Hippocampal formation (tissue), 2 donors: ENCODE measurements around the gene PAPPA2.
"Not testable (repeated sequence)": the region's sequence is repeated elsewhere in the genome, so short reads cannot be mapped to it uniquely, and the experiment has no call there.

Experiments
- DNase-seq, 2 donors: peaks; one replicate each; lab custom pipeline; 2025; lab: John Stamatoyannopoulos, UW

Gene PAPPA2

DNA sequence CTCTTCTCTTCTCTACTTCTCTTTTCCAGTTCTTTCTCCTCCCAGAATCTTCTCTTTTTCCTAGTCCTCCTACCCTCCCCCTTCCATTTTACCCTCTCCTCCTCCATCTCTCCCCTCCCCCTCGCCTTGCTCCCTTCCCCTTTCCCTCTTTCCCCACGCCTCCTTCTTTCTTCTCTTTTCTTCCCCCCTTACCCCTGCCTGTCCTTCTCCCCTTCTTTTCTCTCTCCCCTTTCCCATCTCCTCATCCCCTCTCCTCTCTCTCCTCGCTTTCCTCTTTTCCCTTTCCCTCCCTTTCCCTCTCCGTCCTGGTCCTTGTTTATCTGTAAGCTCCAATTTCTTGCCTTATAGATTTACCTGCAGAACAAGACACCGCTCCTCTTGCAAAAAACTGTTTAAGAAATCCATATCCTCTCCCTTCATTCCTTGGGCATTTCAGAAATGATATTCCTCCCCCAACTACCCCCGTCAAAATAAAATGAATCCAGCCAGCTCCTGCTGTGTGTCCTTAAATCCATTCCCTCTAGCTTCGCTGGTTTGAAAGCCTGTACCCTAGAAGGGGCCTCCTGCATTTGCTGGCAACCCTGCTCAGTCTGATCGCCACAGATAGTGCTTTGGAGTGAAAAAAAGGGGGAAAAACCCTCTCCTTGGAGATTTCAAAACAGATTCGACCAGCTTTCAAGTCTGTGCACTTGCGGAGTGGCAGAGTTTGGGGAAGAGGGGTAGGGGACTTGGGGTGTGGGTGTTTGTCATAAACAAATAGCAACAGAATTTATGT, 89.4 kb downstream of the PAPPA2 start:
- DNase-seq: no peak

DNA sequence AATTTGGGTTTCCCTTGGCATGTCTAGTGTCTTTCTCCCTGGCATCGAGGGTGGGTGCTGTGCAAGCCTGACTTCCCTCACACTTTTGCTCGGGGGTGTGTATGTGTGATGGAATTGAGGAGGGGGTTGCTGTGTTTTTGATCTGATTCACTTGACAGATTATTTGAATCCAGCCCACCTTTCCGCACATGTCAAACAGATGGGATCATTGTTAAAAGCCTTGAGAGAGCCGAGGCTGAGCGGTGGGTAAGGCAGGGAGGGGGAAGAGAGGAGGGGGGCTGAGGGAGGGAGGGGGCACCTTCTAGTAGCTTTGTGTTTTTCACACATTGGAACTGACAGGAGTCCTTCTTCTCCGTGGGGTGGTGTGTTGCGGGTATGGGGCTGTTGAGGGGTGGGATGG, 90.0 kb downstream of the PAPPA2 start:
- no peak for DNase-seq

DNA sequence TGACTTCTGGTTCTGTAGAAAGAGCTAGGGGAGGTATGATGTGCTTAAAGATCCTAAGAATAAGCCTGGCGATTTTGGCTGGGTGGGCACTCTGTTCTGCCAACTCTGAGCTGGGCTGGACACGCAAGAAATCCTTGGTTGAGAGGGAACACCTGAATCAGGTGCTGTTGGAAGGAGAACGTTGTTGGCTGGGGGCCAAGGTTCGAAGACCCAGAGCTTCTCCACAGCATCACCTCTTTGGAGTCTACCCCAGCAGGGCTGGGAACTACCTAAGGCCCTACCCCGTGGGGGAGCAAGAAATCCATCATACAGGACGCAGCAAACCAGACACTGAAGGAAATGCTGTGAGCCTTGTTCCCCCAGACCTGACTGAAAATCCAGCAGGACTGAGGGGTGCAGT, 93.3 kb downstream of the PAPPA2 start:
- DNase-seq: no peak

DNA sequence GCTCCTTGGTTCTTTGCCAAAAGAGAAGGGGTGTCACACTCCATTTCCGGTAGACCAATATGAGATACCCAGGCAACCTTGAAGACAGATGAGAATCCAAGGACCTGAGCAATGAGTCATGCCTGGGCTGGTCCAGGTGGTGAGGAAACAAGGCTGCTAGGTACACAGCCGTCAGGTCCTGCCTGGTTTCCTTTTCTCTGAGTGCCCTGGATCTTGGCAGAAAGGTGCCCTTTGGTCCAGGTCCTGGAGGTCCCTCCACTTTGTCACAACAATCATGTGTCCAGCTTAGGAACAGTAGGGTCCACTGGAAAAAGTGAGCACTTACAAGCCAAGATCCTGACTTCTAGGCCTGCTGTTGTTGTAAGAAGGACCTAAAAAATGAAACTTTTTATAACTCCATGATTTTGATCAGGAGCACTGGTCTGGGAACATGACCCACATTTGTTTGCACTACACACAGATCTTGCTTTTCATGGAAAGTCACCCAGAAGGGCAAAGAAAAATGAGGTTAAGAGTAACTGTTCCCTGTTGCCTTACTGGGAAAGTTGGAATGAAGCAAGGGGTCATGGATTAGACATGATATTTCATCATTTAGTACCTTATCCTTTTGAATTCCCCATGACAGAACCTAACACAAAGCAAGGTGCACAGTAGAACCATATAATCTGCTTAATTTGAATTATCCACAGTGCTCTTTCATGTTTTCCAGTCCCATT, 94.7 kb downstream of the PAPPA2 start:
- no peak for DNase-seq

DNA sequence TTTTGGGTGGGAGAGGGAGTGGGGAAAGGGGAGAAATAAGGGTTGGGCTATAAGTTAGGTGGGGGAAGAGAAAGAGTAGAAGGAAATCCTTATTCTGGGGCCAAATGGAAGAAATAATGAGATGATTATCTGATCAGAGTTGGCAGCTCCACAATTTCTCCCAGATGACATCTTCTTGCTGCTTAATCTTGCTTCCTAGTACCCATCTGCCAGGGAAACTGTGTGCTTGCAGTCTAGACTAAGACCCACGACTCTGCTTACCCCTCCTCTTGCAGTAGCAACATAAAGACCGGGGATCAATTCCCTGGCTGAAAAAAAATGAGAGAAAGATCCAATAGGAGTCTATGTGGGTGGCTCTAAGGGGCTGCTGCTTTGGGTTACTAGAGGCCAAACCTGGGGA, 95.6 kb downstream of the PAPPA2 start:
- no peak for DNase-seq

DNA sequence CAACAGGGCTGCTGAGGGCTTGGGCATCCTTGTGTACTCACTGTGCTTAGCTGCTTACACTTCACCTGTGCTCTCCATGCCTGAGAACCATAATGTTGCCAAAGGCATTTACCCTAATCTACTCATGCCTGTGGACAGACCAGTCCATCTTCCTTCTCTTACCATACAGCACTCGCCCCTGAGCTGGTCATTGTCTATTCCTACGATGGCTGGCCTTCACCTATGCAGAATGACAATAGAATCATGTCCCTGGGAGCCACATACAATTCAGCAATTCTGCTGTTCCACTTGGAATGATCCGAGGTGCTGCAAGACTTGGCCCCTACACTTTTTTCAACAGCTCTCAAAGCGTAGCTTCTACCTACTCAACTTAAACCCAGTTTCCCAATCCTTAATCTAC, 96.5 kb downstream of the PAPPA2 start:
- DNase-seq: no peak

DNA sequence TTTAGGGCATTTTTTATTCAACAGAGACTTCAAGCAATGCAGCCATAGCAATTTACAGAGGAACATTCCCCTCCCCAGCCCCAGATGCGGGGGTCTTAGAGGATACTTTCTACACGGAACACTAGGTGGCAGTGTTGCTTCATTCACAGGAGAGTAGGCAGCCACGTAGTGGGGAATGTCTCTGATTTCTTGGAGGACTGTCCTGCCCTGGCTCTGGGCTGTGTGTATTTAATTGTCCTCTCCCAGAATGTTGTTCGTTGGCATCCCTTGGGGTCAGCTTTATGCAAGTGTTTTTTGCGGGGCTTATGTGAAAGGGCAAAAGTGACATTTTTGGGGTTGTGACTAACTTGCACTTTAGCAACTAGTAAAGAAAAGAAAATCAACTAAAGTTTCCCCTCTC, 96.9 kb downstream of the PAPPA2 start:
- DNase-seq: peak; percentile 15 to 49

DNA sequence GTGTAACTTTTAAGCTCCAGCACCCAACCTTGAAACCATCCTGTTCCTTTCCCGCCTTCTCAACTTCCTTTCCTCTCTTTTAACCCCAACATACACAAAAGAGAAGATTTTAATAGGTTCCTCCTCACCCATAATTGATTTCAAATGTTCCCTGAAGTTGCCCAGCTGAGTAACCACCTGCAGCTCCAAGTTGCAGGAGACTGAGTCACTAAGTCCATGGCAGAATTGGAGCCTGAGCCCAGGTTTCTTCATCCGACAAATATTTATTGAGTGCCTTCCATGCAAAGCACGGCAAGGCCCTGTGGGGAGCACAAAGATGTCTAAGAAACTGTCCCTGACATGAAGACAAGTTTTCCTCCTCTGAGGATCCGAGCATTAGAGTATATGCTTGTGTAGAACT, 97.7 kb downstream of the PAPPA2 start:
- no peak for DNase-seq

DNA sequence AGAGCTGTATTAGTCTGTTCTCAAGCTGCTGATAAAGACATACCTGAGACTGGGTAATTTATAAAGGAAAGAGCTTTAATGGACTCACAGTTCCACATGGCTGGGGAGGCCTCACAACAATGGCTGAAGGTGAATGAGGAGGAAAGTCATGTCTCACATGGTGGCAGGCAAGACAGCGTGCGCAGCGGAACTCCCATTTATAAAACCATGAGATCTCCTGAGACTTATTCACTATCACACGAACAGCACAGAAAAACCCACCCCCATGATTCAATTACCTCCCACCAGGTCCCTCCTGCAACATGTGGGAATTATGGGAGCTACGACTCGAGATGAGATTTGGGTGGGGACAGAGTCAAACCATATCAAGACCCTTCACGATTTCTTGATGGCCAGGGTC, 98.8 kb downstream of the PAPPA2 start:
- DNase-seq: not testable (repeated sequence)

DNA sequence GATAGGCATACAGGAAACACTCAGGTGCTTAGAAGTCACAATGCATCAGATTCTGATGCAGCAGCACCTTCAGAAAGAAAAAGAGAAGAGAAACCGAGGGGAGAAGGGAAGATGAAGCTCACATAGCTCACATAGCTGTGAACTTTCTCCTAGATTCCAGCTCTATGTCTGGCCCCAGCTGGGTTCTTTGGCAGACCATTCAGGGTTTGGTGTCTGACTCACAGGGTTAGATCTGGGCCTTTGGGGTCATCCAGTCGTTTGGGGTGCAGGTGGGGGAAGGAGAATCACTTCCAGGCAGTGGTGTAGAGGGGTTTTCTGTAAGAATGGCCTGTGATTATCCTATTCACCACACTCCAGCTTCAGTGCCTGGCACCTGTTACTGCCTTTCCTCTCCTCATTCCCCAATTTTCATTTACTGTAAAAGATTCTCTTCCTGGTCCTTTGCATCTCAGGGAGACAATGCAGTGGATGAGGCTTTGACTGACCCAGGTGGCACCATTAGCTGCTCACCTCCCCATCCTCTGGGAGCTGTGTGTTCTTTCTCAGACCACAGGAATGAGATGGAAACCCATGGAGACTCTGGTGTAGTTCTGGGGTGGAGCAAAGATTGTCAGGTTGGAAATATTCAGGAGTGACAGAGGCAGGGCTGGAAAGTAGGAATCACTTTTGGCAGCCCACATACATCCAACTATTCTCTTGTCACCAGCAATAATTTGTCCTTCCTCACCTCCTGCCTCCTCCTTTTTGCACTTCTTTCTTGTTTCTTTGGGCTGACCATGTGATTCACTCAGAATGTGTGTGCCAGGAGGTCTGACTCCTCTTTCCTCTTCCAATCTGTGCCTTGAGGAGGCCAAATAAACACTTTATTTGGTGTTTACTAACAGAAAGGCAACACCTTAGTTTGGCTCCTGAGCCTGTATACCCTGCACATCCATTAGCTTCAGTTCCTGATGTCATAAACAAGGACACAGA, 103.3 kb downstream of the PAPPA2 start:
- DNase-seq: no peak

DNA sequence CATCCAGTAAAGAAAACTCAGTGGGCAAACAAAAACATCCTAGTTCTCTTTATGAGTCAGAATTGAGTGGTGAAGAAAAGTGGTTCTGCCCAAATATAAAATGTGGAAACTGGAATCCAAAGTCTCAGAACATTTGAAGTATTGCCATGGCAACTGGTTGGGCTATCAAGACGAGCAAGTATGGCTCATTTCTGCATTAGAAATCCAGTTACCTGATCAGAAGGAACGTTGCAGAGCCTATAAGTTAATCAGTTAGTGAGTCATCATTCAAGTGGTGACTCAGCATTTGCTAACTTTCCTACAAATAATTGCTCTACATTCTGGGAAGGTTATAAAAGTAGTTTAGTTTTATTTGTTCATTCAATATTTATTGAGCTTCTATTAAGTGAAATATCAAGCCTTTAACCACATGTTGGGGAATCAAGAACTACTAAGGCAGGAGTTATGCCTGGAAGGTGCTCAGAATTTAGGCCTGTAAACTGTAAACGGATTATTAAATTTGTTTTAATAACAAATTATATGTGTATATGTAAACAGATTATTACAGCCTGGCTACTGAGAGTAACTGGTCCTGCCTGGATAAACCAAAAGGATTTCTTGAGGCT, 104.3 kb downstream of the PAPPA2 start:
- DNase-seq: no peak

DNA sequence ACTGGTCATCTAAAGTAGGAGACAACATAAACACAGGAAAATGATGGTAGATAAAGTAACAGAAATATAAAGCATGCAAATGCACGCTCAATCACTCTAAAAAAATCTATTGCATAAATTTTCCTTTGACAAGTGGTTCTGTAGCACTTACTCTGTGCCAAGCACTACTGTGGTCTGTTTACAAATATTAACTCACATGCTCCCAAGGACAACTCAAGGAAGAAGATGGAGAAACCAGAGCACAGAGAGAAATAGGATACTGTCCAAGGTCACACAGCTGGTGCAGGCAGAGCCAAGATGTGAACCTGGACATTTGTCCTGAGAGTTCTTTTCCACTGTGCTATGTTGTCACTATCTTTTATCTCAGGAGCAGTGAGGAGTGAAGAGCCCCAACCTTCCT, 105.2 kb downstream of the PAPPA2 start:
- DNase-seq: no peak

DNA sequence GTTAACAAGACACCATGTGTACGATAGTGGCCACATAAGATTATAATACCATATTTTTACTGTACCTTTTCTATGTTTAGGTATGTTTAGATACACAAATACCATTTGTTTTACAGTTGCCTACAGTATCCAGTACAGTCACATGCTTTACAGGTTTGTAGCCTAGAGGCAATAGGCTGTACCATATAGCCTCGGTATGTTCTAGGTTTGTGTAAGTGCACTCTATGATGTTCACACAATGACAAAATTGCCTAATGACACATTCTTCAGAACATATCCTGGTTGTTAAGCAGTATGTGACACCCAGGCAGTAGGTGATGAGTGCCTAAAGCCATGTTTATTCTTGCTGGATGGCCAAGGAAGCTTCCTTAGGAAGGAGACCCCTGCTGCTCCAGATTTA, 111.8 kb downstream of the PAPPA2 start:
- DNase-seq: no peak

DNA sequence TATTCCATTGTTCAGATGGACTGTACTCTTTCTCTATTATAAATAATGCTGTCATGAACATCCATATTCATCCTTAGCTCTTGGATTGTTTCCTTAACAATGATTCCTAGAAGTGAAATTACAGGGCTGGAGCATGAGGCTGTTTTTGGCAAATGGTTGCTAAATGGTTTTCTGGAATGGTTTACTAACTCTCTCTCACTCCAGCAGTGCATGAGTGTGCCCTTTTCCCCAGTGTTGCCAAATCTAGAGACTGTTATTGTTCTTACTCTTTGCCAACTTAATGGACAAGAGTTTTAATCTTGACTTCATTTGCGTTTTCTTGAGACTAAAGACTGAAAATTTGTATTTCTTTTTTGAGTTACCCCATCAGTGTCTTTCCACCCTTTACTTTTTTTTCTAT, 113.0 kb downstream of the PAPPA2 start:
- DNase-seq: no peak

DNA sequence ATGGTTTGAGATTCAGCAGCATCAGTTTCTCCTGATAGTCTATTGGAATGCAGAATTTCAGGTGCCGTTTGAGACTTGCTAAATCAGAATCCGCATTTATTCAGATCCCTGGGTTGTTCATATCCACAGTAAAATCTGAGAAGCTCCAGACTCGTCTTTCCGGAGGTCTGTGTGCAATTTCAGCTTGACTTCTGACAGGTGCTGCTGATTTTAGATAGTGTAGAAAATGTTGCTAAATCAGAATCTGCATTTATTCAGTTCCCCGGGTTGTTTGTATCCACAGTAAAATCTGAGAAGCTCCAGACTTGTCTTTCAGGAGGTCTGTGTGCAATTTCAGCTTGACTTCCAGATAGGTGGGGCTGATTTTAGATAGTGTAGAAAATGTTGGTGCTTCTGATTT, 113.7 kb downstream of the PAPPA2 start:
- DNase-seq: no peak

DNA sequence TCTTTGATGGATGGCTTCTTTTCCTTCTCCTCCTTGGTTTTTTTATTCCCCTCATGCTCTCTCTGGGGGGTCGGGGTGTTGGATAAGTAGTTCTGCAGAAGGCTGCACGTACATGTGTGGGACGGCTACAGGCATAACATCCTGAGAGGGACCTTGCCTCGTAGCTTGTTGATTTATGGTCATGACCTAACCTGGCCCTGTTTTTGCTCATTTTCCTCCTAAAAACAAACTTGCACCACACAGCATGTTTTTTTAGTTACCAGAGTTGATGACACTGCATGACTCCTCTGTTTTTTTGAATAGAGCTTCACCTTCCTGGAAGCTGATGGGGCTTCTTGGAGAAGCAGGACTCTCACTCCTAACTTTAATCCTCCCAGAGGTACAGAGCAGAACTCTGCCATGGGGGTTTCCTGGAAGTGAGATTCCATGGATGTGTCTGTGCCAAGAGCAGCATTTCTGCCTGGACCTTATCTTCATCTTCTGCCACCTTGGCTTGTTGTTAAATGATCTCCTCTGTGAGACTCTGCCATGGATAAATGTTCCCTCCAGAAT, 114.7 kb downstream of the PAPPA2 start:
- no peak for DNase-seq

DNA sequence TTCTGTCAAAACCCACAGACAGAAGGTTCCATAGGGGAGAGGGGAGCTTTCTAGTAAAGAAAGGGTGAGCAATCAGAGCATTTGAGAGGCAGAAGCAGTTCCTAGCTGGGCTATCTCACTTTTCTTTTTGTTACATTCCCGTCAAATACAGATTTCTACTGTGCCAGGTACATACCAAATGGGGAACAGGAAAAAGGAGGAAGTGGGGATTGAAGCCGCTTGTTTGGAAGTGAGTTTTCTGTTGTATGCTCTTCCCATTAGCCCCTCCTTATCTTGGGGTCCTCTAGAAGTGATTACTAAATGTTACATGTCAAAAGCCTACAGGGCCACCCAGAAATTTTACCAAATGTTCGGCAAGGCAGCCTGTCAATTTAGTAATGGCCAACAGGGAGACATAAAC, 116.1 kb downstream of the PAPPA2 start:
- no peak for DNase-seq

DNA sequence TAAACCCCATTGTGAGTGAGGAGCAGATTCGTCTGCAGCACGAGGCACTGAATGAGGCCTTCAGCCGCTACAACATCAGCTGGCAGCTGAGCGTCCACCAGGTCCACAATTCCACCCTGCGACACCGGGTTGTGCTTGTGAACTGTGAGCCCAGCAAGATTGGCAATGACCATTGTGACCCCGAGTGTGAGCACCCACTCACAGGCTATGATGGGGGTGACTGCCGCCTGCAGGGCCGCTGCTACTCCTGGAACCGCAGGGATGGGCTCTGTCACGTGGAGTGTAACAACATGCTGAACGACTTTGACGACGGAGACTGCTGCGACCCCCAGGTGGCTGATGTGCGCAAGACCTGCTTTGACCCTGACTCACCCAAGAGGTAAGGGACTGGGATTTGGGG, 132.2 kb downstream of the PAPPA2 start:
- DNase-seq: no peak

DNA sequence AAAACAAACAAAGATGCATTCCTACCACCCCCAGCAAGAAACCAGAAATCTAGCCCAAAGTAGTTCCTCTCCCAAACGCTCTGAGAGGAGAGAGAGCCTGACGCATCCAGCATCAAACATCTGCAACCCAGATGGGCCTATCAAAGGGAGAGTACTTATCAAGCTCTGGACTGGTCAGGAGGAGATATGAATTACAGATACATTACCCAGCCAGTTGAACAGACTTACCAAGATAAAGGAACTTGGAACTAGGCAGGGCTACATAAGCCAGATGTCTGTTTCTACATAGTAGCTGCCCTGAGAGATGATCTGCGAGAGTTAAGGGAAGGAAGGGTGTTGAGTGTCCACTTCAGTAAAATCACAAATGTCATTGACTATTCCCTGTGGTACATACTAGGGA, 138.4 kb downstream of the PAPPA2 start:
- no peak for DNase-seq

DNA sequence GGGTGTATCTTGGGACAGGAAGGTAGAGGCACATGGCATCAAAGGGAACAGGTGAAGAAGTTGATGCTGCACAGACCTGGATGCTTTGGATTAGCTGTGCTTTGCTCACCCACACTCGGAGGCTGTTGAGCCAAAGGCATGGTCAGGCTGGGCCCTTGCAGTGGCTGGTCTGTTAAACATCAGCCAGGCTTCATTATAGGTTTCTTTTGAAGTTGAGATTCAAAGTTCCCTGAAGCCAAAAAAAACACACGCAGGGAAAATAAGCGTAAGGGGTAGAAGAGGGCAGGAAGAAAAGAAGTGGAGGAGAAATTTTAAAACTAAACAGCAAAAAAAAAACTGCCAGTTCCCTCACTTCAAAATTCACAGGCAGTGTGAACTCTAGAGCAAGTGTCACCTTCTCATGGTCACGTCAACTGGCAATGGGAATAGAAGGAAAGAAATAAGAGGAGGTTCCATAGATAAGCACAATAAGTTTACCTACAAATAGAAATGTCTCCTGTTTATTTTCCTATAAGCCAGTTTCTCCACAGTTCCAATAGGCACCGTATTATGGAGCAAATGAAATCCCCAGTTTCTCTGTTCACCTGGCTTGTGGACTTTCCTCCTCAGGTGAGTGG, 139.5 kb downstream of the PAPPA2 start:
- no peak for DNase-seq

DNA sequence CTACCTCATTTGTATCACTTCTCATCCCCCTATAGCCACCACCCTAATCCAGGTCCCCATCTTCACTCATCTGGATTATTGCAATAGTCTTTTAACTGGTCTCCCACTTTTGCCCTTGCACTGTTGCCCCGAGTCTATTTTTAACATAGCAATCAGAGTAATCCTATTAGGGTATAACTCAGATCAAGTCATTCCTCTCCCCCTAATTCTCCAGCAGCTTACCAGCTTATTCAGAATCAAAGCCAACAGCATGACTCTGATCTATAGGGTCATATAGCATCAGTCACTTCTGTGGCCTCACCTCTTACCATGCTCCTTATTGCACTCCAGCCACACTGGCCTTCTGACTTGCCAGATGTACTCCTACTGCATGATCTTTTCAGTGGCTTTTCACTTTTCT, 140.7 kb downstream of the PAPPA2 start:
- DNase-seq: no peak
